Panc1 (cell line): ENCODE data around the gene SIM2. TPM values are rescaled to one million over a fixed set of nuclear protein-coding genes. Genes with fewer than 3 reads are reported as not detected.

Experiments
- ATAC-seq: fragments of 200-7000 bp; cut with Tn5 transposase; 2 replicates; pipeline ENCODE4 v1.9.1; 2020; ENCODE audit warnings: mild to moderate bottlenecking, moderate library complexity
- BruUV-seq: library from RNA; stranded (reverse); fragments of 400-500 nt; replicated peaks from 2 replicates; lab custom pipeline; 2021; lab: Mats Ljungman, UMichigan
- CTCF ChIA-PET: fragments of 300-600 bp; sonication (Branson Sonifier 250); formaldehyde crosslinking; loops from one replicate; lab custom pipeline; 2022; ENCODE audit warnings: antibody characterized with exemption; lab: Charles Lee
- POLR2A ChIA-PET: fragments of 300-600 bp; sonication (Branson Sonifier 250); formaldehyde crosslinking; loops from one replicate; lab custom pipeline; 2022; ENCODE audit warnings: antibody characterized with exemption; lab: Charles Lee
- DNase-seq: peaks from one replicate; pipeline ENCODE4 v3.0.0-alpha.2; 2010; ENCODE audit warnings: low read depth, low spot score
- H3K27ac ChIP-seq: 2 replicates; pipeline ENCODE4 v1.5.1; 2011; ENCODE audit warnings: mild to moderate bottlenecking, low read length, inconsistent platforms
- H3K27me3 ChIP-seq: fragments of 200-500 bp; sonication (Bioruptor generic); 2 replicates; pipeline ENCODE4 v1.6.0; 2014; ENCODE audit warnings: low read length, inconsistent platforms; ENCODE audit not compliant: control insufficient read depth, insufficient read depth
- H3K36me3 ChIP-seq: fragments of 200-500 bp; sonication (Bioruptor generic); 2 replicates; pipeline ENCODE4 v1.5.1; 2014; ENCODE audit warnings: inconsistent platforms, mild to moderate bottlenecking, low read length, moderate library complexity; ENCODE audit not compliant: control insufficient read depth, insufficient read depth
- H3K4me1 ChIP-seq: 2 replicates; pipeline ENCODE4 v1.5.1; 2011; ENCODE audit warnings: inconsistent platforms, mild to moderate bottlenecking, low read length, moderate library complexity; ENCODE audit not compliant: control insufficient read depth, insufficient read depth
- H3K4me3 ChIP-seq, 2 experiments: 2 replicates each; pipeline ENCODE4 v1.5.1; 2011 to 2012; ENCODE audit warnings: low read depth in 2 of 2, low read length in 2 of 2, mild to moderate bottlenecking in 2 of 2, inconsistent platforms in 1 of 2, moderate library complexity in 1 of 2
- H3K9me3 ChIP-seq: fragments of 200-500 bp; sonication (Bioruptor generic); 2 replicates; pipeline ENCODE4 v1.5.1; 2014; ENCODE audit warnings: low read depth, mild to moderate bottlenecking, inconsistent platforms, low read length, moderate library complexity; ENCODE audit not compliant: control insufficient read depth, insufficient read depth
- POLR2AphosphoS5 ChIP-seq: IDR thresholded peaks from 2 replicates; pipeline ENCODE4 v1.6.1; 2012; ENCODE audit warnings: mild to moderate bottlenecking, low read depth, low read length, moderate library complexity
- SIN3A ChIP-seq: IDR thresholded peaks from 2 replicates; pipeline ENCODE4 v1.6.1; 2012; ENCODE audit warnings: low read depth, mild to moderate bottlenecking, low read length, moderate library complexity, borderline replicate concordance; ENCODE audit not compliant: insufficient read depth
- TCF7L2 ChIP-seq: IDR thresholded peaks from 2 replicates; pipeline ENCODE4 v1.6.1; 2011; ENCODE audit warnings: mild to moderate bottlenecking, low read depth, low read length, inconsistent platforms
- in situ Hi-C: cut with HindIII; loops from 2 replicates; pipeline ENCODE4 v1.10.0; 2016; ENCODE audit warnings: low sequenced_read_pairs, low pct_unique_long_range_greater_than_20kb
- intact Hi-C: fragments of 100-400 bp; cut with micrococcal nuclease; formaldehyde crosslinking; loops from one replicate; pipeline ENCODE4 v1.10.0; 2022; ENCODE audit not compliant: unreplicated experiment
- total RNA-seq: library from RNA; stranded (reverse); gene quantifications from one replicate; pipeline ENCODE4 v1.2.1, GENCODE V29; 2021; ENCODE audit not compliant: unreplicated experiment
- TF ChIP-seq, protein P1 (sequence below), 2 experiments: IDR thresholded peaks; 2 replicates each; pipeline ENCODE4 v1.6.1; 2011 to 2012; ENCODE audit warnings: low read depth in 2 of 2, control low read depth in 1 of 2, low read length in 1 of 2, mild to moderate bottlenecking in 1 of 2, moderate library complexity in 1 of 2; ENCODE audit not compliant: insufficient read depth in 1 of 2
- TF ChIP-seq, protein P2 (sequence below): fragments of 450-650 bp; IDR thresholded peaks from 2 replicates; pipeline ENCODE4 v1.5.1; 2017; ENCODE audit warnings: mild to moderate bottlenecking

The SIM2 gene
- total RNA-seq, 1 experiment from 2014 or later: 11.5 TPM

DNA sequence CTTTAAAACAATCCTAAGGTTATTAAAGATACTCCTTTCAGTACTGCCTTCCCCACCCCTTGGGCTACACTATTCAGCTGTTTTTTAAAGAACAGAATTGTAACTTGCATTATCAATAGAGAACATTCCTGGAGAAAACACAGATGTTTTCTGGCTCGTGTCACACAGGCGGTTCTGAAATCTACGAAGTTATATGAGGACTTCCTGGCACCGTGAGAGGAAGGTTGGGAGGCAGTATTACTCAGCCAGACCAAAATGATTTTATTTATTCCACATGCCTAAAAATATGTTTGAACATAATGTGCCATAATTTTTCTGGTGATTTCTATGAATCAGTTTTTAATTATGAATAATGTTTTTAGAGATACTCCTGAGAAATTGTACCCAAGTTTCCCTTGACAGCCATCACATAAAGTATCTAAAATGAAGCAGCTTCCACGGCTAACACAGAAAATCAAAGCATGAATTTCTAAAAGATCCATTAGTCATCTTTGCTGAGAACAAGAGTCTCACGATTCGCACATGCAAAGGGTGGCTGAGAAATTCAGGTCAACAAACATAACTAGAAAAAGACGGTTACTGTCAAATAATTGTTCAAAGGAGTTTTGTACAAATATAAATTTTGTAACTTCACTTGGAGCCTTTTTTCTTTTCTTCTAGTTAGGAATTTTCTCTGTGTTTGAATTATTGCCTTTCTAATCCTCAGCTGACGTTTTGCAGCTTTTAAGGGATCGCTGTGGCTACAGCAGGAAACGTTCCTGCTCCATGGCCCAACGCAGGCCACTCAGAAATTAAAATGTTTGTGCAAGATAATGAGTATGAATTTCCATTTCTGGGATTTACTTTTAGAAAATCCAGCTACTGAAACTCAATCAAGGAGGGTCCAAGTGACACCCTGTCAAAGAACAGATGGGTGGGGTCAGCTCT, 8.0 kb upstream of the SIM2 start (continued):
- no peak for TF ChIP-seq SIN3A

DNA sequence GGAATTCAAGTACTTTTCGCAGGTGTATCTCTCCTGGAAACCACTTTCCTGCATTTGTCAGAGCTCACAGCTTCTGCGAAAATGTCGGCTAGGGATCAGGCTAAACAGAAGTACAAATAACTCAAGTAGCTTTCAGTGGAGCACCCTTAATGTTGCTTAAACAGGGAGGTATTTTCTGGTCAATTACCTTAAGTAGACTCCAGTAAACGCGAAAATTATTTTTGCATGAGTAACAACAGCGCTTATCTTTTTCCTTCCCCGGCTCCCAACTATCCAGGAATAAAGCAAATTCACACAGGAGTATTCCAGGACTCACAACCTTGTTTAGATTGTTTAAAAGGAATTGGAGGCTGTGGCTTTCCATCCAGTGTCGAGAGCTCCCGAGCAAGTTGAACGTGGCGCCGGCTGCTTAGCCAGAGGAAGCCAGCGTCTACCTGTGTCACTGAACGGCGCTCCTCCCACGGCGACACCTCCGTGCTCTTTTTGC, 7.3 kb upstream of the SIM2 start:
- Histone ChIP-seq H3K9me3 (no peaks in the 10 kb centered on the region), H3K27me3 (no peaks in the 10 kb centered on the region), H3K4me1 (no peaks in the 10 kb centered on the region), H3K36me3 (no peaks in the 10 kb centered on the region), H3K4me3 (no peak overlapping the region), H3K27ac (no peak overlapping the region)
- BruUV-seq: no TSS peak
- ATAC-seq (no peak), DNase-seq (no peak)
- ChIA-PET POLR2A (interaction anchor here (0.7 kb wide), 1 partner anchor 28 kb away, joined by 4 read pairs; no protein-coding TSS in a partner anchor), CTCF (no interaction called here)
- intact Hi-C loops (no loop called here), in situ Hi-C loops (no loop called here)
- TF ChIP-seq POLR2AphosphoS5 (no peak), TCF7L2 (no peak), SIN3A (no peak)
- TF ChIP-seq, protein P1, sequence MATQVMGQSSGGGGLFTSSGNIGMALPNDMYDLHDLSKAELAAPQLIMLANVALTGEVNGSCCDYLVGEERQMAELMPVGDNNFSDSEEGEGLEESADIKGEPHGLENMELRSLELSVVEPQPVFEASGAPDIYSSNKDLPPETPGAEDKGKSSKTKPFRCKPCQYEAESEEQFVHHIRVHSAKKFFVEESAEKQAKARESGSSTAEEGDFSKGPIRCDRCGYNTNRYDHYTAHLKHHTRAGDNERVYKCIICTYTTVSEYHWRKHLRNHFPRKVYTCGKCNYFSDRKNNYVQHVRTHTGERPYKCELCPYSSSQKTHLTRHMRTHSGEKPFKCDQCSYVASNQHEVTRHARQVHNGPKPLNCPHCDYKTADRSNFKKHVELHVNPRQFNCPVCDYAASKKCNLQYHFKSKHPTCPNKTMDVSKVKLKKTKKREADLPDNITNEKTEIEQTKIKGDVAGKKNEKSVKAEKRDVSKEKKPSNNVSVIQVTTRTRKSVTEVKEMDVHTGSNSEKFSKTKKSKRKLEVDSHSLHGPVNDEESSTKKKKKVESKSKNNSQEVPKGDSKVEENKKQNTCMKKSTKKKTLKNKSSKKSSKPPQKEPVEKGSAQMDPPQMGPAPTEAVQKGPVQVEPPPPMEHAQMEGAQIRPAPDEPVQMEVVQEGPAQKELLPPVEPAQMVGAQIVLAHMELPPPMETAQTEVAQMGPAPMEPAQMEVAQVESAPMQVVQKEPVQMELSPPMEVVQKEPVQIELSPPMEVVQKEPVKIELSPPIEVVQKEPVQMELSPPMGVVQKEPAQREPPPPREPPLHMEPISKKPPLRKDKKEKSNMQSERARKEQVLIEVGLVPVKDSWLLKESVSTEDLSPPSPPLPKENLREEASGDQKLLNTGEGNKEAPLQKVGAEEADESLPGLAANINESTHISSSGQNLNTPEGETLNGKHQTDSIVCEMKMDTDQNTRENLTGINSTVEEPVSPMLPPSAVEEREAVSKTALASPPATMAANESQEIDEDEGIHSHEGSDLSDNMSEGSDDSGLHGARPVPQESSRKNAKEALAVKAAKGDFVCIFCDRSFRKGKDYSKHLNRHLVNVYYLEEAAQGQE (IDR thresholded peaks at IDR 0.05; ENCODE audit: insufficient read depth in 1 of 2, low read depth in 2 of 2, low read length in 1 of 2): no peak
- TF ChIP-seq, protein P2, sequence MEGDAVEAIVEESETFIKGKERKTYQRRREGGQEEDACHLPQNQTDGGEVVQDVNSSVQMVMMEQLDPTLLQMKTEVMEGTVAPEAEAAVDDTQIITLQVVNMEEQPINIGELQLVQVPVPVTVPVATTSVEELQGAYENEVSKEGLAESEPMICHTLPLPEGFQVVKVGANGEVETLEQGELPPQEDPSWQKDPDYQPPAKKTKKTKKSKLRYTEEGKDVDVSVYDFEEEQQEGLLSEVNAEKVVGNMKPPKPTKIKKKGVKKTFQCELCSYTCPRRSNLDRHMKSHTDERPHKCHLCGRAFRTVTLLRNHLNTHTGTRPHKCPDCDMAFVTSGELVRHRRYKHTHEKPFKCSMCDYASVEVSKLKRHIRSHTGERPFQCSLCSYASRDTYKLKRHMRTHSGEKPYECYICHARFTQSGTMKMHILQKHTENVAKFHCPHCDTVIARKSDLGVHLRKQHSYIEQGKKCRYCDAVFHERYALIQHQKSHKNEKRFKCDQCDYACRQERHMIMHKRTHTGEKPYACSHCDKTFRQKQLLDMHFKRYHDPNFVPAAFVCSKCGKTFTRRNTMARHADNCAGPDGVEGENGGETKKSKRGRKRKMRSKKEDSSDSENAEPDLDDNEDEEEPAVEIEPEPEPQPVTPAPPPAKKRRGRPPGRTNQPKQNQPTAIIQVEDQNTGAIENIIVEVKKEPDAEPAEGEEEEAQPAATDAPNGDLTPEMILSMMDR: no peak

DNA sequence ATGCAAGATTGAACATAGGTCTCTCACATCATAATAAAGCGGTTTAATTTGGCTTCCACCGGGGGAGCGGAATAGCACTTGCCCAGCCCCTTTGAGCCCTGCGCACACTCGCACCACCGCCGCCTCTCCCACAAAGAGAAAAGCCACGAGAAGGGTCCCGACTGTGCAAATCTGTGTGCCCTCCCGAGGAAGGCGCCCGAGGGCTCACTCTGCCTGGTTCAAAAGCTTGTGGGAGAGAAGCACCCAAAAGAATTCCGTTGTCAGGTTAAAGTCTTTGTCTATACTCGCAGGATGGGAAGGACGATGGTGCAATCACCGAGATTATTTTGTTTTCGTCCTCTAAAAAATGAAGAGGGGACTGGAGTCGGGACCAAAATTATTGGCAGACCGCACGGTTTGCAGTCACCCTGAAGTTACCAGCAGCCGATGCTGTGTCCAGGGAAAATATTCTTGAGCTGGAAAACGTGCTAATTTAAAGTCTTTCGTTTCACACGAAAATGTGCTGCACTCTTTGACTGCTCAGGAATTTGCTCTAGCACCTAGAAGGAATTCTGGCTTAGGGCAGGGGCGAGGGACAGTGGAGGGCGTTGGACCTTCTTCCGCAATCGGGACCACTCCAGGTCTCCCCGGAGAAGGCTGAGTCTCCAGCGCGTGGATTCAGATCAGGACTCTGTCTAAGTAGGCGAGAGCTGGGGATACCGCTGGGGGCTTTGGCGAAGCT, 6.6 kb upstream of the SIM2 start:
- no TSS peak for BruUV-seq

More for the DNA sequence above, 6.6 kb upstream of the SIM2 start:
- H3K36me3 ChIP-seq: no peaks in the 10 kb centered on the region
- in situ Hi-C loops (no loop called here), intact Hi-C loops (no loop called here)
- ChIA-PET CTCF (interaction anchor here (0.7 kb wide), 1 partner anchor 32 kb away, joined by 10 read pairs; no protein-coding TSS in a partner anchor), POLR2A (interaction anchor here (0.7 kb wide), 1 partner anchor 28 kb away, joined by 4 read pairs; no protein-coding TSS in a partner anchor)
- no peak overlapping the region for H3K27ac ChIP-seq
- no peaks in the 10 kb centered on the region for H3K9me3 ChIP-seq
- no peaks in the 10 kb centered on the region for H3K4me1 ChIP-seq
- no peaks in the 10 kb centered on the region for H3K27me3 ChIP-seq
- H3K4me3 ChIP-seq: no peak overlapping the region
- ATAC-seq: no peak
- no peak for DNase-seq
- TF ChIP-seq, protein P1 (IDR thresholded peaks at IDR 0.05; ENCODE audit: insufficient read depth in 1 of 2, low read depth in 2 of 2, low read length in 1 of 2): no peak
